Measurements from ENCODE around the gene TRIM66.

Gene TRIM66

GRCh38 chr11:8714622-8715225, 32.3 kb upstream of the TRIM66 start:
- no peak for DNase-seq

GRCh38 chr11:8713760-8714454, 31.4 kb upstream of the TRIM66 start:
- DNase-seq: no peak

- DNase-seq: no peak
Measured at GRCh38 chr11:8712506-8712905, 30.0 kb upstream of the TRIM66 start.

GRCh38 chr11:8711895-8712442, 29.5 kb upstream of the TRIM66 start:
- DNase-seq: no peak

GRCh38 chr11:8709777-8710176, 27.3 kb upstream of the TRIM66 start:
- no peak for DNase-seq

GRCh38 chr11:8709002-8709672, 26.7 kb upstream of the TRIM66 start:
- no peak for DNase-seq

- DNase-seq: no peak
Measured at GRCh38 chr11:8707541-8708191, 25.2 kb upstream of the TRIM66 start.

- DNase-seq: no peak
Measured at GRCh38 chr11:8706673-8707432, 24.4 kb upstream of the TRIM66 start.

- no peak for DNase-seq
Measured at GRCh38 chr11:8705146-8705545, 22.7 kb upstream of the TRIM66 start.

- no peak for DNase-seq
Measured at GRCh38 chr11:8704136-8704535, 21.7 kb upstream of the TRIM66 start.

GRCh38 chr11:8702598-8702915, 20.1 kb upstream of the TRIM66 start:
- DNase-seq: no peak

- DNase-seq: no peak
Measured at GRCh38 chr11:8701891-8702597, 19.6 kb upstream of the TRIM66 start.

GRCh38 chr11:8699903-8700302, 17.4 kb upstream of the TRIM66 start:
- no peak for DNase-seq

GRCh38 chr11:8698917-8699441, 16.5 kb upstream of the TRIM66 start:
- no peak for DNase-seq

GRCh38 chr11:8698379-8698851, 15.9 kb upstream of the TRIM66 start:
- no peak for DNase-seq

- no peak for DNase-seq
Measured at GRCh38 chr11:8697054-8697453, 14.6 kb upstream of the TRIM66 start.

GRCh38 chr11:8694137-8694536, 11.7 kb upstream of the TRIM66 start:
- DNase-seq: no peak

GRCh38 chr11:8693555-8693954, 11.1 kb upstream of the TRIM66 start:
- DNase-seq: no peak

- DNase-seq: no peak
Measured at GRCh38 chr11:8693010-8693551, 10.6 kb upstream of the TRIM66 start.

- DNase-seq: no peak
Measured at GRCh38 chr11:8692417-8692816, 10.0 kb upstream of the TRIM66 start.

GRCh38 chr11:8691601-8692000, 9.1 kb upstream of the TRIM66 start:
- no peak for DNase-seq
